ENCODE measurements around the gene MDH2. TPM values are rescaled to one million over a fixed set of nuclear protein-coding genes. Genes with fewer than 3 reads are reported as not detected.
"Not testable (repeated sequence)": the region's sequence is repeated elsewhere in the genome, so short reads cannot be mapped to it uniquely, and the experiment has no call there.

The MDH2 gene
- total and polyA plus RNA-seq, 5 donors, result 310 to 499 (median 469) TPM

GRCh38 chr7:76047305-76047810 is 548 bp upstream of the MDH2 start:
- Histone ChIP-seq H3K27me3 (ENCODE audit: control insufficient read depth, insufficient read depth) (no peaks in the 10 kb centered on the region), H3K9me3 (ENCODE audit: control insufficient read depth, low read length) (no peaks in the 10 kb centered on the region), H3K4me3 (ENCODE audit: low read length) (peak overlapping the region; percentile 84), H3K27ac (ENCODE audit: low read length) (peak overlapping the region; percentile 77), H3K4me1 (ENCODE audit: control insufficient read depth, insufficient read depth, low read length) (peaks cover 4% of the 10 kb centered on the region)
- intact Hi-C loops (cut with DNase I), result no loop called here
- DNase-seq (peak in 1 of 3 donors; percentile 24), ATAC-seq (peak; percentile 1 to 4)
- WGBS, result 1% methylated on average over 21 of the region's 21 CpGs

- ATAC-seq, result peak; percentile 12 to 16
- Histone ChIP-seq H3K4me3 (ENCODE audit: low read length) (peak overlapping the region; percentile 84), H3K4me1 (ENCODE audit: control insufficient read depth, insufficient read depth, low read length) (peaks cover 4% of the 10 kb centered on the region)
Measured at GRCh38 chr7:76048668-76048988, 722 bp downstream of the MDH2 start.

GRCh38 chr7:76049295-76049694 is 1.4 kb downstream of the MDH2 start:
- 89% methylated on average over 6 of the region's 6 CpGs for WGBS
- intact Hi-C loops (cut with DNase I), result no loop called here
- DNase-seq (peak in 1 of 3 donors; percentile 52), ATAC-seq (no peak)
- peak overlapping the region; percentile 84 for H3K4me3 ChIP-seq (ENCODE audit: low read length)
- peaks cover 4% of the 10 kb centered on the region for H3K4me1 ChIP-seq (ENCODE audit: control insufficient read depth, insufficient read depth, low read length)
- H3K27me3 ChIP-seq (ENCODE audit: control insufficient read depth, insufficient read depth), result no peaks in the 10 kb centered on the region
- H3K27ac ChIP-seq (ENCODE audit: low read length), result peak overlapping the region; percentile 20
- no peaks in the 10 kb centered on the region for H3K9me3 ChIP-seq (ENCODE audit: control insufficient read depth, low read length)

More at GRCh38 chr7:76048668-76048988, 722 bp downstream of the MDH2 start:
- intact Hi-C loops (cut with DNase I), result no loop called here
- Histone ChIP-seq H3K27me3 (ENCODE audit: control insufficient read depth, insufficient read depth) (no peaks in the 10 kb centered on the region), H3K27ac (ENCODE audit: low read length) (peak overlapping the region; percentile 90), H3K9me3 (ENCODE audit: control insufficient read depth, low read length) (no peaks in the 10 kb centered on the region)
- DNase-seq, result peak in 2 of 3 donors; percentile 59 to 64
- 4% methylated on average over 9 of the region's 9 CpGs for WGBS

- H3K27ac ChIP-seq (ENCODE audit: low read length), result no peak overlapping the region
- H3K4me3 ChIP-seq (ENCODE audit: low read length), result no peak overlapping the region
- H3K4me1 ChIP-seq (ENCODE audit: control insufficient read depth, insufficient read depth, low read length), result peaks cover 4% of the 10 kb centered on the region
- intact Hi-C loops (cut with DNase I), result loop anchor here in 1 of 4 donors (10.0 kb wide), 1 partner anchor 66 kb away; no protein-coding TSS in a partner anchor
- WGBS, result 90% methylated on average over 5 of the region's 5 CpGs
- ATAC-seq (no peak), DNase-seq (no peak)
- H3K27me3 ChIP-seq (ENCODE audit: control insufficient read depth, insufficient read depth), result no peaks in the 10 kb centered on the region
- H3K9me3 ChIP-seq (ENCODE audit: control insufficient read depth, low read length), result no peaks in the 10 kb centered on the region
Measured at GRCh38 chr7:76050545-76050944, 2.6 kb downstream of the MDH2 start.

- Histone ChIP-seq H3K27me3 (ENCODE audit: control insufficient read depth, insufficient read depth) (no peaks in the 10 kb centered on the region), H3K9me3 (ENCODE audit: control insufficient read depth, low read length) (no peaks in the 10 kb centered on the region), H3K4me3 (ENCODE audit: low read length) (no peak overlapping the region), H3K4me1 (ENCODE audit: control insufficient read depth, insufficient read depth, low read length) (peaks cover 2% of the 10 kb centered on the region), H3K27ac (ENCODE audit: low read length) (no peak overlapping the region)
- no peak for DNase-seq
- intact Hi-C loops (cut with DNase I), result loop anchor here in 1 of 4 donors (10.0 kb wide), 1 partner anchor 67 kb away; no protein-coding TSS in a partner anchor
- no peak for ATAC-seq
- 89% methylated on average over 4 of the region's 4 CpGs for WGBS
Measured at GRCh38 chr7:76051840-76052239, 3.9 kb downstream of the MDH2 start.

- intact Hi-C loops (cut with DNase I), result loop anchor here in 1 of 4 donors (10.0 kb wide), 1 partner anchor 68 kb away; no protein-coding TSS in a partner anchor
- not testable (repeated sequence) for H3K4me3 ChIP-seq (ENCODE audit: low read length); H3K27ac ChIP-seq (ENCODE audit: low read length); ATAC-seq; H3K9me3 ChIP-seq (ENCODE audit: control insufficient read depth, low read length); H3K4me1 ChIP-seq (ENCODE audit: control insufficient read depth, insufficient read depth, low read length); H3K27me3 ChIP-seq (ENCODE audit: control insufficient read depth, insufficient read depth)
- DNase-seq, result peak in 1 of 3 donors; percentile 37
- 92% methylated on average over 8 of the region's 8 CpGs for WGBS
Measured at GRCh38 chr7:76052681-76053080, 4.8 kb downstream of the MDH2 start.

GRCh38 chr7:76053461-76053860 is 5.6 kb downstream of the MDH2 start:
- ATAC-seq (peak in 1 of 2 donors; percentile 40), DNase-seq (peak in 1 of 3 donors; percentile 37)
- WGBS, result 75% methylated on average over 6 of the region's 6 CpGs
- intact Hi-C loops (cut with DNase I), result loop anchor here in 1 of 4 donors (10.0 kb wide), 1 partner anchor 69 kb away; no protein-coding TSS in a partner anchor
- Histone ChIP-seq H3K4me3 (ENCODE audit: low read length) (no peak overlapping the region), H3K4me1 (ENCODE audit: control insufficient read depth, insufficient read depth, low read length) (peaks cover 2% of the 10 kb centered on the region), H3K27me3 (ENCODE audit: control insufficient read depth, insufficient read depth) (no peaks in the 10 kb centered on the region), H3K9me3 (ENCODE audit: control insufficient read depth, low read length) (no peaks in the 10 kb centered on the region), H3K27ac (ENCODE audit: low read length) (no peak overlapping the region)

- H3K9me3 ChIP-seq (ENCODE audit: control insufficient read depth, low read length), result no peaks in the 10 kb centered on the region
- no peaks in the 10 kb centered on the region for H3K27me3 ChIP-seq (ENCODE audit: control insufficient read depth, insufficient read depth)
- ATAC-seq (peak in 1 of 2 donors; percentile 16), DNase-seq (no peak)
- H3K4me3 ChIP-seq (ENCODE audit: low read length), result no peak overlapping the region
- H3K27ac ChIP-seq (ENCODE audit: low read length), result no peak overlapping the region
- H3K4me1 ChIP-seq (ENCODE audit: control insufficient read depth, insufficient read depth, low read length), result peaks cover 2% of the 10 kb centered on the region
- intact Hi-C loops (cut with DNase I), result loop anchor here in 1 of 4 donors (10.0 kb wide), 1 partner anchor 70 kb away; no protein-coding TSS in a partner anchor
- WGBS, result 76% methylated on average over 18 of the region's 18 CpGs
Measured at GRCh38 chr7:76054123-76055120, 6.5 kb downstream of the MDH2 start.

GRCh38 chr7:76056241-76056640 is 8.3 kb downstream of the MDH2 start:
- Histone ChIP-seq H3K27ac (ENCODE audit: low read length) (no peak overlapping the region), H3K4me3 (ENCODE audit: low read length) (no peak overlapping the region), H3K9me3 (ENCODE audit: control insufficient read depth, low read length) (no peaks in the 10 kb centered on the region), H3K4me1 (ENCODE audit: control insufficient read depth, insufficient read depth, low read length) (peaks cover 2% of the 10 kb centered on the region), H3K27me3 (ENCODE audit: control insufficient read depth, insufficient read depth) (no peaks in the 10 kb centered on the region)
- ATAC-seq (no peak), DNase-seq (no peak)
- 84% methylated on average over 7 of the region's 7 CpGs for WGBS
- intact Hi-C loops (cut with DNase I), result loop anchor here in 1 of 4 donors (10.0 kb wide), 1 partner anchor 71 kb away; no protein-coding TSS in a partner anchor

- H3K9me3 ChIP-seq (ENCODE audit: control insufficient read depth, low read length), result no peaks in the 10 kb centered on the region
- no peak overlapping the region for H3K27ac ChIP-seq (ENCODE audit: low read length)
- 76% methylated on average over 18 of the region's 18 CpGs for WGBS
- H3K4me1 ChIP-seq (ENCODE audit: control insufficient read depth, insufficient read depth, low read length), result peaks cover 2% of the 10 kb centered on the region
- no peak for ATAC-seq
- intact Hi-C loops (cut with DNase I), result loop anchor here in 1 of 4 donors (10.0 kb wide), 1 partner anchor 72 kb away; no protein-coding TSS in a partner anchor
- H3K27me3 ChIP-seq (ENCODE audit: control insufficient read depth, insufficient read depth), result no peaks in the 10 kb centered on the region
- DNase-seq, result no peak
- no peak overlapping the region for H3K4me3 ChIP-seq (ENCODE audit: low read length)
Measured at GRCh38 chr7:76057103-76057812, 9.4 kb downstream of the MDH2 start.

Measured in right cardiac atrium (tissue), 5 donors.